Heart right ventricle (tissue), 16 donors: Measurements from ENCODE around the gene WDR35. TPM values are rescaled to one million over a fixed set of nuclear protein-coding genes. Genes with fewer than 3 reads are reported as not detected.
A peak's percentile ranks its signal among the peaks of the same experiment; 100 is the strongest.

Source experiments
- ATAC-seq, 8 donors: fragments of 200-7000 bp; cut with Tn5 transposase; one replicate each; pipeline ENCODE4 v1.9.1; 2020; ENCODE audit warnings: mild to moderate bottlenecking in 8 of 8, moderate library complexity in 8 of 8, moderate number of reproducible peaks in 1 of 8
- DNase-seq, 2 donors: peaks; one replicate each; pipeline ENCODE4 v3.0.0-alpha.2; 2020
- H3K27ac ChIP-seq, 10 donors: fragments of 200-600 bp; sonication (generic) in 2 of 10; one replicate each; pipeline versions ENCODE4 v1.5.0 to v1.8.0; 2020 to 2022; ENCODE audit warnings: mild to moderate bottlenecking in 3 of 10
- H3K27me3 ChIP-seq, 7 donors: fragments of 200-600 bp; one replicate each; pipeline ENCODE4 v1.8.0; 2021 to 2022; ENCODE audit warnings: mild to moderate bottlenecking in 2 of 7
- H3K36me3 ChIP-seq, 9 donors: fragments of 200-600 bp; sonication (generic) in 1 of 9; one replicate each; pipeline versions ENCODE4 v1.5.0 to v1.8.0; 2020 to 2022; ENCODE audit warnings: mild to moderate bottlenecking in 2 of 9
- H3K4me1 ChIP-seq, 9 donors: fragments of 200-600 bp; sonication (generic) in 1 of 9; one replicate each; pipeline versions ENCODE4 v1.5.0 to v1.8.0; 2020 to 2022; ENCODE audit warnings: mild to moderate bottlenecking in 4 of 9
- H3K4me3 ChIP-seq, 10 donors: fragments of 200-600 bp; sonication (generic) in 2 of 10; one replicate each; pipeline versions ENCODE4 v1.5.0 to v1.8.0; 2020 to 2022; ENCODE audit warnings: mild to moderate bottlenecking in 7 of 10, moderate library complexity in 2 of 10
- H3K9me3 ChIP-seq, 11 donors: fragments of 200-600 bp in 10 of 11; sonication (generic) in 2 of 11; one replicate each; pipeline versions ENCODE4 v1.5.0 to v1.8.0; 2013 to 2022; ENCODE audit warnings: mild to moderate bottlenecking in 2 of 11, control low read depth in 1 of 11, moderate library complexity in 1 of 11
- CTCF ChIP-seq, 9 donors: fragments of 200-600 bp; sonication (generic) in 2 of 9; IDR thresholded peaks; one replicate each; pipeline versions ENCODE4 v1.5.0 to v1.8.0; 2021 to 2022; ENCODE audit warnings: antibody characterized with exemption in 9 of 9, mild to moderate bottlenecking in 5 of 9, moderate library complexity in 1 of 9
- WGBS, 2 donors: extraction: QIAGEN DNeasy Blood & Tissue Kit; methylation state at CpG; one replicate each; pipeline ENCODE4 v1.1.7; 2013; ENCODE audit warnings: inconsistent platforms in 1 of 2; 5-methylcytosine and 5-hydroxymethylcytosine counted together
- intact Hi-C, 10 donors: fragments of 100-400 bp; cut with DNase I; formaldehyde crosslinking; loops; one replicate each; pipeline versions ENCODE4 v1.11.1 to v1.14.2; 2022
- polyA plus RNA-seq, 2 donors: library from polyadenylated mRNA; stranded (reverse); fragments of 200-250 nt; gene quantifications; one replicate each; pipeline ENCODE4 v1.2.3, GENCODE V29; 2013
- total RNA-seq, 10 donors: library from RNA; stranded (reverse); fragmentation: NEBNext Ultra II Directional in 3 of 10; extraction: Animal tissue kit (Norgen Biotek cat#: 25700) in 3 of 10; gene quantifications; one replicate each; pipeline versions ENCODE4 v1.2.1 to v1.2.4, GENCODE V29; 2021 to 2023
- donor health status: Arrhythmogenic right ventricular cardiomyopathy.
- donor health status: ischemic (EF 13 %, LVEDD 7.1; RV severe dilation, severe dysfunction).
- donor health status: healthy with polysubstance abuse.
- donor health status: DM: no; HTN: yes; CAD: no.
- donor health status: DM: no; HTN: no; CAD: no.
- donor health status: ischemic (EF 25% LVEDD 6.9; RV normal size, moderate dysfunction).
- donor health status: ischemic (EF 25% LVEDD 5.7; RV mildly dilated, moderate dysfunction).
- donor health status: healthy.
- donor health status: DM: yes; HTN: yes; CAD: no.
- donor health status: Ischemic cardiomyopathy.
- donor health status: ischemic (EF 35%, LVEDD 5.7; RV mildly dilated, moderate dysfunction).
- donor health status: nonischemic (EF 11% LVEDD 7.7; RV severe dilation, severe dysfunction).
- donor health status: DM: yes; HTN: yes; CAD: no.
- donor health status: PGD.
- donor health status: ischemic (EF 29% LVEDD 5.4; RV normal size, mild dysfunction).
- donor health status: nonischemic (EF 23%, LVEDD 6.1; RV moderate dilation, normal function).

The WDR35 gene
- total and polyA plus RNA-seq, 12 donors = 2.3 to 8.3 (median 5.4) TPM

- no peak for TF ChIP-seq CTCF (IDR thresholded peaks at IDR 0.05)
- no peak for ATAC-seq
- H3K9me3 ChIP-seq = no peaks in the 10 kb centered on the region
- WGBS, 2 donors = 83 to 87% methylated on average over 6 of the region's 6 CpGs
- DNase-seq = no peak
- no peak overlapping the region for H3K4me3 ChIP-seq
- intact Hi-C loops = no loop called here
- H3K27me3 ChIP-seq = no peaks in the 10 kb centered on the region
- H3K27ac ChIP-seq = no peak overlapping the region
- peaks cover 0 to 12% (median 0%) of the 10 kb centered on the region in 9 donors for H3K36me3 ChIP-seq
- no peaks in the 10 kb centered on the region for H3K4me1 ChIP-seq
Observed at GRCh38 chr2:19916385-19916950, 73.4 kb downstream of the WDR35 start.

- Histone ChIP-seq H3K27ac (no peak overlapping the region), H3K9me3 (no peaks in the 10 kb centered on the region), H3K27me3 (no peaks in the 10 kb centered on the region), H3K36me3 (peaks cover 0 to 12% (median 0%) of the 10 kb centered on the region in 9 donors), H3K4me3 (no peak overlapping the region), H3K4me1 (no peaks in the 10 kb centered on the region)
- no peak for DNase-seq
- ATAC-seq = no peak
- 90 to 97% methylated on average over 1 of the region's 1 CpG for WGBS, 2 donors
- intact Hi-C loops = no loop called here
- no peak for TF ChIP-seq CTCF (IDR thresholded peaks at IDR 0.05)
Observed at GRCh38 chr2:19914266-19914975, 75.5 kb downstream of the WDR35 start.

- WGBS, 2 donors = 94 to 95% methylated on average over 9 of the region's 9 CpGs
- intact Hi-C loops = no loop called here
- TF ChIP-seq CTCF (IDR thresholded peaks at IDR 0.05) = no peak
- H3K9me3 ChIP-seq = no peaks in the 10 kb centered on the region
- peaks cover 0 to 12% (median 0%) of the 10 kb centered on the region in 9 donors for H3K36me3 ChIP-seq
- H3K4me3 ChIP-seq = no peak overlapping the region
- H3K4me1 ChIP-seq = no peaks in the 10 kb centered on the region
- no peak for DNase-seq
- ATAC-seq = no peak
- H3K27ac ChIP-seq = no peak overlapping the region
- no peaks in the 10 kb centered on the region for H3K27me3 ChIP-seq
Observed at GRCh38 chr2:19911808-19912509, 77.9 kb downstream of the WDR35 start.

- DNase-seq (no peak), ATAC-seq (peak in 7 of 8 donors; percentile 8 to 35 (median 15))
- no peaks in the 10 kb centered on the region for H3K9me3 ChIP-seq
- peak overlapping the region; percentile 87 to 99 (median 95) for H3K27ac ChIP-seq
- no peaks in the 10 kb centered on the region for H3K27me3 ChIP-seq
- H3K4me1 ChIP-seq = peaks cover 3 to 45% (median 40%) of the 10 kb centered on the region in 9 donors
- TF ChIP-seq CTCF (IDR thresholded peaks at IDR 0.05) = no peak
- intact Hi-C loops = loop anchor here in 2 of 10 donors (5.0 kb wide), 2 partner anchors 150 to 750 kb away; partner anchors contain the start of genes HS1BP3 (in 1 of the 2) and LAPTM4A (in 1 of the 2)
- peak overlapping the region; percentile 70 to 97 (median 80) for H3K4me3 ChIP-seq
- 2% methylated on average over 21 of the region's 21 CpGs for WGBS, 2 donors
- peaks cover 0 to 4% (median 0%) of the 10 kb centered on the region in 9 donors for H3K36me3 ChIP-seq
Observed at GRCh38 chr2:19902216-19902740, 87.6 kb downstream of the WDR35 start.
